ENCODE measurements around the gene TRPM8.

- TF ChIP-seq CTCF (IDR thresholded peaks at IDR 0.05) (no peak), POLR2A (IDR thresholded peaks at IDR 0.05) (no peak)
Measured at GRCh38 chr2:234048049-234048448, 130.9 kb downstream of the TRPM8 start.

Measured in sigmoid colon (tissue), 3 donors.